Stimulated activated CD4-positive, alpha-beta T cell treated with anti-CD3 and anti-CD28 coated beads, Interleukin-2, amount 100 ng/mL, for 4 hours (primary cell): ENCODE measurements around the gene VGLL2.

ENCODE experiments used
- DNase-seq: peaks from one replicate; pipeline ENCODE4 v3.0.0-alpha.2; 2020; ENCODE audit warnings: low read depth

Gene VGLL2

GRCh38 chr6:117268924-117269323 is 3.6 kb downstream of the VGLL2 start:
- DNase-seq = no peak

- no peak for DNase-seq
Measured at GRCh38 chr6:117269638-117270054, 4.3 kb downstream of the VGLL2 start.

- no peak for DNase-seq
Measured at GRCh38 chr6:117270055-117270842, 4.9 kb downstream of the VGLL2 start.

GRCh38 chr6:117270843-117271507 is 5.6 kb downstream of the VGLL2 start:
- no peak for DNase-seq

- no peak for DNase-seq
Measured at GRCh38 chr6:117272032-117272866, 6.9 kb downstream of the VGLL2 start.

- no peak for DNase-seq
Measured at GRCh38 chr6:117272891-117273290, 7.5 kb downstream of the VGLL2 start.

- DNase-seq = no peak
Measured at GRCh38 chr6:117275205-117275604, 9.8 kb downstream of the VGLL2 start.

GRCh38 chr6:117275711-117276110 is 10.4 kb downstream of the VGLL2 start:
- DNase-seq = no peak

GRCh38 chr6:117276778-117277316 is 11.5 kb downstream of the VGLL2 start:
- no peak for DNase-seq

GRCh38 chr6:117280922-117281321 is 15.6 kb downstream of the VGLL2 start:
- no peak for DNase-seq

GRCh38 chr6:117288083-117288715 is 22.8 kb downstream of the VGLL2 start:
- no peak for DNase-seq

GRCh38 chr6:117290173-117290846 is 25.0 kb downstream of the VGLL2 start:
- DNase-seq = no peak

GRCh38 chr6:117298941-117299340 is 33.6 kb downstream of the VGLL2 start:
- no peak for DNase-seq

- DNase-seq = no peak
Measured at GRCh38 chr6:117303323-117303722, 38.0 kb downstream of the VGLL2 start.

GRCh38 chr6:117304446-117304845 is 39.1 kb downstream of the VGLL2 start:
- no peak for DNase-seq

- DNase-seq = no peak
Measured at GRCh38 chr6:117306227-117306790, 41.0 kb downstream of the VGLL2 start.

- no peak for DNase-seq
Measured at GRCh38 chr6:117307655-117308054, 42.3 kb downstream of the VGLL2 start.

- no peak for DNase-seq
Measured at GRCh38 chr6:117309069-117309468, 43.7 kb downstream of the VGLL2 start.

GRCh38 chr6:117309611-117310010 is 44.3 kb downstream of the VGLL2 start:
- no peak for DNase-seq

GRCh38 chr6:117311310-117311709 is 46.0 kb downstream of the VGLL2 start:
- no peak for DNase-seq

GRCh38 chr6:117311726-117312125 is 46.4 kb downstream of the VGLL2 start:
- no peak for DNase-seq
